ENCODE data around the gene PRKD2.

The PRKD2 gene

GRCh38 chr19:46753420-46754155 lies 36.7 kb upstream of the PRKD2 start:
- Mint-ChIP-seq H3K27me3 (no peaks in the 10 kb centered on the region), H3K4me1 (peaks cover 18% of the 10 kb centered on the region), H3K27ac (ENCODE audit: low read depth) (no peak overlapping the region), H3K9me3 (no peaks in the 10 kb centered on the region), H3K4me3 (no peak overlapping the region), H3K36me3 (ENCODE audit: insufficient read depth) (peaks cover 4% of the 10 kb centered on the region)
- peak; percentile 84 for ATAC-seq (replicated peaks; ENCODE audit: extremely low read depth, poor library complexity, severe bottlenecking)
- DNase-seq (ENCODE audit: low spot score in 2 of 2) = peak; percentile 46 to 64

DNA sequence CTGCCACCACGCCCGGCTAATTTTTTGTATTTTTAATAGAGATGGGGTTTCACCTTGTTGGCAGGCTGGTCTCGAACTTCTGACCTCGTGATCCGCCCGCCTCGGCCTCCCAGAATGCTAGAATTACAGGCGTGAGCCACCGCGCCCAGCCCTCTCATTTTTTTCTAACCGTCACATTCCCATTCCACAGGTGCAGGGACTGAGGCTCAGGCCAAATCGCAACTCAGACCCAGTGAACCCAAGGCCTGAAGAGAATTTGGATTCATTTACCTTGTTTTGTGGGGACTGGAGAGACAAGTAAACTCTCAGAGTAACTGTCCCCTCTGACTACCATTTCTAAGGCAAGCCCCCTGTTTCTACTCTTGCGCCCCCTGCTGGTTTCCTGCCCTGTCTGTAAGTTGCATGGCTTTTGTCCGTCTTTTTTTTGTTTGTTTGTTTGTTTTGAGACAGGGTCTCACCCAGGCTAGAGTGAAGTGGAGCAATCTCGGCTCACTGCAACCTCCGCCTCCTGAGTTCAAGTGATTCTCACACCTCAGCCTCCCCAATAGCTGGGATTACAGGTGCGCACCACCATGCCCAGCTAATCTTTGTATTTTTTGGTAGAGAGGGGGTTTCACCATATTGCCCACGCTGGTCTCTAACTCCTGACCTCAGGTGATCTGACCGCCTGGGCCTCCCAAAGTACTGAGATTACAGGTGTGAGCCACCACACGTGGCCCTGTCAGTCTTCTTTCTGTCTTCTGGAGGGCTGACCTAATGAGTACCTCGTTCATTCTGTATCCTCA lies 31.6 kb upstream of the PRKD2 start:
- Mint-ChIP-seq H3K27me3 (no peaks in the 10 kb centered on the region), H3K36me3 (ENCODE audit: insufficient read depth) (peaks cover 9% of the 10 kb centered on the region), H3K4me3 (peak overlapping the region; percentile 85), H3K4me1 (peaks cover 38% of the 10 kb centered on the region), H3K9me3 (no peaks in the 10 kb centered on the region), H3K27ac (ENCODE audit: low read depth) (peak overlapping the region; percentile 85)
- ATAC-seq (replicated peaks; ENCODE audit: extremely low read depth, poor library complexity, severe bottlenecking) (no peak), DNase-seq (ENCODE audit: low spot score in 2 of 2) (peak; percentile 49 to 72)

GRCh38 chr19:46746281-46747057 lies 29.6 kb upstream of the PRKD2 start, which contains the start of gene STRN4:
Gene STRN4 (minus strand): TSS chr19:46746450. CDS start chr19:46746430, 20 bp downstream.
- Mint-ChIP-seq H3K27ac (ENCODE audit: low read depth) (peak within 1 kb of the TSS; percentile 85), H3K4me3 (peak within 1 kb of the TSS; percentile 85), H3K27me3 (no peaks in the 10 kb centered on the region), H3K4me1 (peaks cover 53% of the 10 kb centered on the region), H3K36me3 (ENCODE audit: insufficient read depth) (peaks cover 14% of the 10 kb centered on the region), H3K9me3 (no peaks in the 10 kb centered on the region)
- DNase-seq (ENCODE audit: low spot score in 2 of 2) (peak in 1 of 2 donors; percentile 35), ATAC-seq (replicated peaks; ENCODE audit: extremely low read depth, poor library complexity, severe bottlenecking) (peak; percentile 64)

- peaks cover 58% of the 10 kb centered on the region for H3K4me1 Mint-ChIP-seq
- no peaks in the 10 kb centered on the region for H3K27me3 Mint-ChIP-seq
- H3K27ac Mint-ChIP-seq (ENCODE audit: low read depth) = peak within 1 kb of the TSS; percentile 85
- H3K36me3 Mint-ChIP-seq (ENCODE audit: insufficient read depth) = peaks cover 17% of the 10 kb centered on the region
- no peaks in the 10 kb centered on the region for H3K9me3 Mint-ChIP-seq
- DNase-seq (ENCODE audit: low spot score in 2 of 2) (no peak), ATAC-seq (replicated peaks; ENCODE audit: extremely low read depth, poor library complexity, severe bottlenecking) (peak; percentile 57)
- H3K4me3 Mint-ChIP-seq = peak within 1 kb of the TSS; percentile 85
These were observed 28.8 kb upstream of the PRKD2 start, which contains the start of gene FKRP for GRCh38 chr19:46745521-46746280. Gene FKRP (plus strand): TSS chr19:46746057. CDS start chr19:46755451, 9,394 bp downstream.

DNA sequence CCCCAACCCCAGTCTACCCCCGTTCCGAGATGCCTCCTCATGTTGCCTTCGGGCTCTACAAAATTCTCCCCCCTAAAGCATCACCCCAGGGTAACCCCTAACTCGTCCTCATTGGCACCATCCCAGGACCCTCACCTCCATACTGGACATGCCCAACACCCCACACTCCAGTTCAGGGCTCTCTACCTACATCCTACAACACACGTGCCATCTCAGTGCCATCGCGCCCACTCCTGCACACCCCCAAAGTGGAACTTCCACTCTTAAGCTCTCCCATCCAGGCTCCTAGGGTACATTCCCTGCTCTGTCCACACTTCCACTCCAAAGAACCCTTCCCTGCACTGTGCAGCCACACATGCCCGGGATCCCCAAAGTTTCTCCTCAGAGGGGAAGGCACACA lies 28.1 kb upstream of the PRKD2 start:
- no peak for DNase-seq (ENCODE audit: low spot score in 2 of 2)
- Mint-ChIP-seq H3K9me3 (no peaks in the 10 kb centered on the region), H3K4me3 (peak overlapping the region; percentile 85), H3K27ac (ENCODE audit: low read depth) (peak overlapping the region; percentile 84), H3K36me3 (ENCODE audit: insufficient read depth) (peaks cover 20% of the 10 kb centered on the region), H3K27me3 (no peaks in the 10 kb centered on the region), H3K4me1 (peaks cover 65% of the 10 kb centered on the region)
- ATAC-seq (replicated peaks; ENCODE audit: extremely low read depth, poor library complexity, severe bottlenecking) = no peak

DNA sequence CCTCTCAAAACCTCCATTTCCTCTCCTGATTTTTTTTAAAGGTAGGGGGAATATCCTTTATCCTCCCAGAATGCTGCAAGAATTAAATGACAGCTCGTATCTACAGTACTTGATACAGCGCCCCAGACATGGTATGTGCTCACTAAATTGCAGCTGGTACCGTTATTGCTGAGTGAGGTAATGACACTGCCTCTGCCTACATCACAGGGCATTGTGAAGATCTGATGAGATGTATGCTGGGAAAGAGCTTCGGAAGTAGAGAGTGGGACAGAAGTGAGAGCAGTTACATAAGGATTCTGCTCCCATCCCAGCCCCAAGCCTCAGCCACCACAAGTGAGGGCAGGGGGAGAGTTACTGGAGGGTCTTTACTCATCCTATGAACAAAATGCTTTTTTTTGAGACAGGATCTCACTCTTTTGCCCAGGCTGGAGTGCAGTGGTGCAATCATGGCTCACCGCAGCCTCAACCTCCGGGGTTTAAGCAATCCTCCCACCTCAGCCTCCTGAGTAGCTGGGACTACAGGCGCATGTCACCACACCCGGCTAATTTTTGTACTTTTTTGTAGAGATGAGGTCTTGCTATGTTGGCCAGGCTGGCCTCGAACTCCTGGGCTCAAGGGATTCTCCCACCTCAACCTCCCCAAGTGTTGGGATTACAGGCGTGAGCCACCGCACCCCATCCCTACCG lies 27.2 kb upstream of the PRKD2 start:
- Mint-ChIP-seq H3K4me1 (peaks cover 73% of the 10 kb centered on the region), H3K27me3 (no peaks in the 10 kb centered on the region), H3K36me3 (ENCODE audit: insufficient read depth) (peaks cover 20% of the 10 kb centered on the region), H3K4me3 (peak overlapping the region; percentile 85), H3K9me3 (no peaks in the 10 kb centered on the region), H3K27ac (ENCODE audit: low read depth) (no peak overlapping the region)
- ATAC-seq (replicated peaks; ENCODE audit: extremely low read depth, poor library complexity, severe bottlenecking) (no peak), DNase-seq (ENCODE audit: low spot score in 2 of 2) (no peak)

- DNase-seq (ENCODE audit: low spot score in 2 of 2) (no peak), ATAC-seq (replicated peaks; ENCODE audit: extremely low read depth, poor library complexity, severe bottlenecking) (no peak)
- Mint-ChIP-seq H3K27ac (ENCODE audit: low read depth) (peak overlapping the region; percentile 32), H3K9me3 (no peaks in the 10 kb centered on the region), H3K4me1 (peaks cover 64% of the 10 kb centered on the region), H3K27me3 (no peaks in the 10 kb centered on the region), H3K4me3 (no peak overlapping the region), H3K36me3 (ENCODE audit: insufficient read depth) (peaks cover 22% of the 10 kb centered on the region)
These were observed 26.1 kb upstream of the PRKD2 start for GRCh38 chr19:46742926-46743480.

DNA sequence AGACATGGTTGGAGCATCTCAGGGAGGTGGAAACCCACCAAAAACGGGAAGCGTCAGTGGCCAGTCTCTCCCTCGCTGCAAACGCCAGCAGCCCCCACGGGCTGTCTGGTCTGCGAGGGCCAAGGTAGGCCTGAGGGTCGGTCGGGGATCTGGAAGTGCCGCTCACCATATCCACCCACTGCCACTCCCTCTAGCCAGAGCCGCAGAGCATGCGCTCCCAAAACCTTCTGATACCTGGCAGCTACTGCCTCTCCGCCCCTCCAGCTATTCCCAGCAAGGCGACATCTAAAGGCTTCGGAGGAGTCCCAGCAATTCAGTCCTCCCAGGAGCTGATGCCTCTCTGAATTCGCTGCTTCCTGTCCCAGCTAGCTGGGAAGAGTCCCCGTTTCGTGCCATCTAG lies 24.5 kb upstream of the PRKD2 start:
- Mint-ChIP-seq H3K4me3 (no peak overlapping the region), H3K27ac (ENCODE audit: low read depth) (no peak overlapping the region), H3K27me3 (no peaks in the 10 kb centered on the region), H3K9me3 (no peaks in the 10 kb centered on the region), H3K36me3 (ENCODE audit: insufficient read depth) (peaks cover 26% of the 10 kb centered on the region), H3K4me1 (peaks cover 51% of the 10 kb centered on the region)
- no peak for DNase-seq (ENCODE audit: low spot score in 2 of 2)
- ATAC-seq (replicated peaks; ENCODE audit: extremely low read depth, poor library complexity, severe bottlenecking) = no peak

DNA sequence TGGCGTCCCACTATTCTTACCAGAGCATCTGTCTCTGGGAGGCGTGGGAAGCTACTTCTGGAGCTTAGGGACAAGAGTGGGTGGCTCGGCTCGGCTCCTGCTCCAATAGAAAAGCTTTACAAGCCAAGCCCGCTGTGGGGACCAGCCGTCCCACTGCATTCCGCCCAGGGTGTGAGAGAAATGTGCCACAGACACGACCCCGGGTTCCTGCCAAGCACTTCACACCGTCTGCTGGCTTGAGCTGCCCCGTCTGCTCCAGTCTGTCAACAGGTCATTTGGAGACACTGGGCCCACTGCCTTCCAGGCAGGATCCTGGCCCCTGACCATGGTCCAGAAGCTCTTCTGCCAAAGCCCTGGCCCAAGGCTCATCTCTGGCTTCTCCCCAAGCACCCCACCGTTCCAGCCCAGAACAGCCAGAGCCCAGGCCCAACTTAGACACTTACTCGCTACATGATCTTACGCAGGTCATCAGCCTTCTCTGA lies 22.4 kb upstream of the PRKD2 start:
- H3K4me3 Mint-ChIP-seq = no peak overlapping the region
- no peak for DNase-seq (ENCODE audit: low spot score in 2 of 2)

DNA sequence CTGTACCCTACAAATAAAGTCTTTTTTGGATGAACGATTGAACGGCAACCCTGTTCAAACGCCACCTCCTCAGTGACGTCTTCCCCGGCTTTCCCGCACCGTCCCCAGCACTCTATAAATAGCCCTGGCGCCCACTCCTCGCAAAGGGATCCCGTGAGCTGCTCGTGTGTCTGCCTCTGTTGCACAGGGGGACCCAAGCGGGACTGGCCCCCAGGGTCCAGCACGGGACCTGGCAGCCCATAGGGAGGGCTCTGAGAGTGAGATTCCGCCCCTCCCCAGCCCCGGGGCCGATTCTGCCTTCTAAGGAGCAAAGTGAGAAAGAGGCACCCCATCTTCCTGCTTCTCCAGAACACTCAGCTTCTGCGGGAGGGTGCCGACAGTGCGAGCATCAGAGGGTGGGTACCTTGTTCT lies 20.9 kb upstream of the PRKD2 start:
- Mint-ChIP-seq H3K4me1 (peaks cover 32% of the 10 kb centered on the region), H3K27ac (ENCODE audit: low read depth) (no peak overlapping the region), H3K27me3 (no peaks in the 10 kb centered on the region), H3K9me3 (no peaks in the 10 kb centered on the region), H3K4me3 (no peak overlapping the region), H3K36me3 (ENCODE audit: insufficient read depth) (peaks cover 41% of the 10 kb centered on the region)
- DNase-seq (ENCODE audit: low spot score in 2 of 2) = no peak
- ATAC-seq (replicated peaks; ENCODE audit: extremely low read depth, poor library complexity, severe bottlenecking) = no peak

More for the DNA sequence above, 22.4 kb upstream of the PRKD2 start:
- peaks cover 38% of the 10 kb centered on the region for H3K4me1 Mint-ChIP-seq
- no peaks in the 10 kb centered on the region for H3K27me3 Mint-ChIP-seq
- H3K36me3 Mint-ChIP-seq (ENCODE audit: insufficient read depth) = peaks cover 34% of the 10 kb centered on the region
- no peak overlapping the region for H3K27ac Mint-ChIP-seq (ENCODE audit: low read depth)
- H3K9me3 Mint-ChIP-seq = no peaks in the 10 kb centered on the region
- ATAC-seq (replicated peaks; ENCODE audit: extremely low read depth, poor library complexity, severe bottlenecking) = no peak

DNA sequence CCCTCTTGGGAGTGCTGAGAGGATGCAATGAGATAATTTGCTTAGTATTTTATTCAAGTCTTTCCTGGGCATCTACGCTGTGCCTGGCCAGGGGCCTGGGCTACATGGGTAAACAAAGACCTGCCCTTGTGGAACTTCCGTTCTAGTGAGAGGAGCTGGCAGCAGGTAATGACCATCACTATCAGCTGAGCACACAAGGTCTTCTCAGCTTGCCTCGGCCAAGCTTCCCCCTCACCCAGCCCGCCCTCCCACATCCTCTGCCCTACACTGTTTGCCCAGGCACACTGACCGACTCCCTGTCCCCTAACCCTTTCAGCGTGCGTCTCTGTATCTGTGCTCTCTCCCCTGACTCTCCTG lies 20.4 kb upstream of the PRKD2 start:
- Mint-ChIP-seq H3K27ac (ENCODE audit: low read depth) (peak overlapping the region; percentile 19), H3K9me3 (no peaks in the 10 kb centered on the region), H3K4me1 (peaks cover 27% of the 10 kb centered on the region), H3K4me3 (no peak overlapping the region), H3K27me3 (no peaks in the 10 kb centered on the region), H3K36me3 (ENCODE audit: insufficient read depth) (peaks cover 44% of the 10 kb centered on the region)
- DNase-seq (ENCODE audit: low spot score in 2 of 2) (no peak), ATAC-seq (replicated peaks; ENCODE audit: extremely low read depth, poor library complexity, severe bottlenecking) (no peak)
